Measurements from ENCODE around the gene TSPAN2.

GRCh38 chr1:115029526-115029925 is 59.8 kb downstream of the TSPAN2 start, which contains the start of gene TSHB:
- no peak for TF ChIP-seq REST (IDR thresholded peaks at IDR 0.05)
- TF ChIP-seq YY1 (IDR thresholded peaks at IDR 0.05), result no peak
- no peak for TF ChIP-seq CTCF (IDR thresholded peaks at IDR 0.05; ENCODE audit: low read depth, low read length, missing input control)
- TF ChIP-seq HNF4A (conservative IDR thresholded peaks at IDR 0.05), result no peak
- no peak for TF ChIP-seq FOXA1 (IDR thresholded peaks at IDR 0.05)
- no peak for TF ChIP-seq GABPA (IDR thresholded peaks at IDR 0.05 in 1 of 2, conservative IDR thresholded peaks at IDR 0.05 in 1 of 2)
- TF ChIP-seq ZBTB33 (IDR thresholded peaks at IDR 0.05), result no peak
- TF ChIP-seq TAF1 (conservative IDR thresholded peaks at IDR 0.05), result no peak
- no peak for TF ChIP-seq MAX (IDR thresholded peaks at IDR 0.05)
- TF ChIP-seq RAD21 (IDR thresholded peaks at IDR 0.05), result no peak

Measured in liver (tissue), 3 donors.